LoVo (cell line): Measurements from ENCODE around the gene ASTN2.

Experiments
- DNase-seq: peaks from one replicate; pipeline ENCODE4 v3.0.0-alpha.2; 2016; ENCODE audit warnings: low spot score

ASTN2 gene

GRCh38 chr9:116479967-116480366 is 934.9 kb downstream of the ASTN2 start:
- no peak for DNase-seq

GRCh38 chr9:116479056-116479544 is 935.8 kb downstream of the ASTN2 start:
- DNase-seq: no peak

- no peak for DNase-seq
Observed at GRCh38 chr9:116477584-116478141, 937.2 kb downstream of the ASTN2 start.

- DNase-seq: no peak
Observed at GRCh38 chr9:116476935-116477381, 937.9 kb downstream of the ASTN2 start.

GRCh38 chr9:116476002-116476401 is 938.9 kb downstream of the ASTN2 start:
- no peak for DNase-seq

- DNase-seq: no peak
Observed at GRCh38 chr9:116475201-116475600, 939.7 kb downstream of the ASTN2 start.

- DNase-seq: no peak
Observed at GRCh38 chr9:116471944-116472506, 942.8 kb downstream of the ASTN2 start.

GRCh38 chr9:116471093-116471906 is 943.6 kb downstream of the ASTN2 start:
- no peak for DNase-seq

- no peak for DNase-seq
Observed at GRCh38 chr9:116468793-116469527, 945.9 kb downstream of the ASTN2 start.

GRCh38 chr9:116468369-116468768 is 946.5 kb downstream of the ASTN2 start:
- DNase-seq: no peak

- no peak for DNase-seq
Observed at GRCh38 chr9:116467740-116468351, 947.0 kb downstream of the ASTN2 start.

- no peak for DNase-seq
Observed at GRCh38 chr9:116466271-116467235, 948.3 kb downstream of the ASTN2 start.

- no peak for DNase-seq
Observed at GRCh38 chr9:116465576-116466270, 949.1 kb downstream of the ASTN2 start.

GRCh38 chr9:116464987-116465571 is 949.8 kb downstream of the ASTN2 start:
- no peak for DNase-seq

- no peak for DNase-seq
Observed at GRCh38 chr9:116464423-116464822, 950.4 kb downstream of the ASTN2 start.

GRCh38 chr9:116461632-116462031 is 953.2 kb downstream of the ASTN2 start:
- no peak for DNase-seq

GRCh38 chr9:116460026-116460425 is 954.8 kb downstream of the ASTN2 start:
- no peak for DNase-seq

GRCh38 chr9:116459576-116459975 is 955.3 kb downstream of the ASTN2 start:
- DNase-seq: no peak

- DNase-seq: no peak
Observed at GRCh38 chr9:116456490-116457088, 958.3 kb downstream of the ASTN2 start.
